ENCODE measurements around the gene CPLX1. TPM values are rescaled to one million over a fixed set of nuclear protein-coding genes. Genes with fewer than 3 reads are reported as not detected.

The CPLX1 gene
- 1 to 10 TPM; 5.5 to 8.2 TPM for total RNA-seq
- polyA plus RNA-seq (ENCODE audit: insufficient read depth, low read depth, low replicate concordance), result 4.4 TPM
- long read RNA-seq, donor 1, partial matches to known transcripts, result 0 of 2 reads
- long read RNA-seq, donor 1, other reads (novel, unspliced or antisense), result 0 of 2 reads
- long read RNA-seq, donor 2, partial matches to known transcripts, result 0 of 1 reads
- long read RNA-seq, donor 2, other reads (novel, unspliced or antisense), result 0 of 1 reads

GRCh38 chr4:825971-826330 is at the start of gene CPLX1:
CPLX1 (minus strand) TSS chr4:826129; CDS start chr4:824522, 1,607 bp downstream.
- 3 to 10% methylated on average over 2 to 26 of the region's 61 CpGs for WGBS, 2 donors
- DNase-seq, result no peak
- Histone ChIP-seq H3K36me3 (ENCODE audit: low read depth, missing control alignments) (no peaks in the 10 kb centered on the region), H3K27me3 (no peaks in the 10 kb centered on the region), H3K27ac (no peak within 1 kb of the TSS), H3K4me3 (peak within 1 kb of the TSS; percentile 24 to 43), H3K9me3 (no peaks in the 10 kb centered on the region), H3K4me1 (peaks cover 4% of the 10 kb centered on the region)
- TF ChIP-seq CTCF (IDR thresholded peaks at IDR 0.05), result no peak
- TF ChIP-seq POLR2A (IDR thresholded peaks at IDR 0.05), result no peak
- intact Hi-C loops (cut with DNase I; ENCODE audit: low total_unique reads), result no loop called here

- Histone ChIP-seq H3K4me1 (no peaks in the 10 kb centered on the region), H3K9me3 (no peaks in the 10 kb centered on the region), H3K27ac (no peak overlapping the region), H3K27me3 (no peaks in the 10 kb centered on the region), H3K4me3 (no peak overlapping the region), H3K36me3 (ENCODE audit: low read depth, missing control alignments) (peaks cover 5% of the 10 kb centered on the region)
- TF ChIP-seq CTCF (IDR thresholded peaks at IDR 0.05) (no peak), POLR2A (IDR thresholded peaks at IDR 0.05) (no peak)
- intact Hi-C loops (cut with DNase I; ENCODE audit: low total_unique reads), result no loop called here
- DNase-seq, result no peak
- 63 to 67% methylated on average over 17 of the region's 17 CpGs for WGBS, 2 donors
Measured at GRCh38 chr4:874971-875817, 49.3 kb upstream of the CPLX1 start.

GRCh38 chr4:874056-874455 is 48.1 kb upstream of the CPLX1 start:
- Histone ChIP-seq H3K27me3 (no peaks in the 10 kb centered on the region), H3K9me3 (no peaks in the 10 kb centered on the region), H3K27ac (no peak overlapping the region), H3K36me3 (ENCODE audit: low read depth, missing control alignments) (peaks cover 5% of the 10 kb centered on the region), H3K4me1 (no peaks in the 10 kb centered on the region), H3K4me3 (no peak overlapping the region)
- intact Hi-C loops (cut with DNase I; ENCODE audit: low total_unique reads), result no loop called here
- TF ChIP-seq CTCF (IDR thresholded peaks at IDR 0.05), result no peak
- TF ChIP-seq POLR2A (IDR thresholded peaks at IDR 0.05), result no peak
- 92 to 96% methylated on average over 9 of the region's 9 CpGs for WGBS, 2 donors
- no peak for DNase-seq

- Histone ChIP-seq H3K27me3 (no peaks in the 10 kb centered on the region), H3K27ac (no peak overlapping the region), H3K36me3 (ENCODE audit: low read depth, missing control alignments) (peaks cover 5% of the 10 kb centered on the region), H3K4me3 (no peak overlapping the region), H3K4me1 (no peaks in the 10 kb centered on the region), H3K9me3 (no peaks in the 10 kb centered on the region)
- DNase-seq, result no peak
- WGBS, 2 donors, result 87 to 92% methylated on average over 26 to 43 of the region's 43 CpGs
- TF ChIP-seq POLR2A (IDR thresholded peaks at IDR 0.05) (no peak), CTCF (IDR thresholded peaks at IDR 0.05) (no peak)
- intact Hi-C loops (cut with DNase I; ENCODE audit: low total_unique reads), result no loop called here
Measured at GRCh38 chr4:872241-872981, 46.5 kb upstream of the CPLX1 start.

Measured in testis (tissue), 5 donors.